Ascending aorta (tissue), 2 donors: Measurements from ENCODE around the gene IGDCC3. TPM values are rescaled to one million over a fixed set of nuclear protein-coding genes. Genes with fewer than 3 reads are reported as not detected.

Experiments
- DNase-seq, 2 donors: peaks; one replicate each; pipeline ENCODE4 v3.0.0-alpha.2; 2019; ENCODE audit warnings: low spot score in 2 of 2
- H3K27ac ChIP-seq, 2 donors: fragments of 200-600 bp; sonication (generic); one replicate each; pipeline ENCODE4 v1.5.1; 2016 to 2017; ENCODE audit warnings: mild to moderate bottlenecking in 1 of 2
- H3K27me3 ChIP-seq: fragments of 200-600 bp; sonication (generic); one replicate; pipeline ENCODE4 v1.5.1; 2017
- H3K36me3 ChIP-seq, 2 donors: fragments of 200-600 bp; sonication (generic); one replicate each; pipeline ENCODE4 v1.5.1; 2016
- H3K4me1 ChIP-seq, 2 donors: fragments of 200-600 bp; sonication (generic); one replicate each; pipeline ENCODE4 v1.5.1; 2016 to 2017; ENCODE audit warnings: mild to moderate bottlenecking in 1 of 2
- H3K4me3 ChIP-seq, 2 donors: fragments of 200-600 bp; sonication (generic); one replicate each; pipeline ENCODE4 v1.5.1; 2016 to 2017; ENCODE audit warnings: mild to moderate bottlenecking in 1 of 2
- H3K9me3 ChIP-seq, 2 donors: fragments of 200-600 bp; sonication (generic); one replicate each; pipeline ENCODE4 v1.5.1; 2016
- intact Hi-C: fragments of 100-400 bp; cut with DNase I; formaldehyde crosslinking; loops from one replicate; pipeline ENCODE4 v1.15.1; 2023
- total RNA-seq: library from RNA; depleted of rRNA; stranded (reverse); fragments of >200 nt; gene quantifications from one replicate; pipeline ENCODE4 v1.1.0, GENCODE V29; 2016
- TF ChIP-seq, protein P1 (sequence below), 3 experiments: fragments of 200-600 bp in 2 of 3; fragments of 450-650 bp in 1 of 3; sonication (generic) in 2 of 3; IDR thresholded peaks; one replicate each; pipeline ENCODE4 v1.5.1; 2016 to 2019; ENCODE audit warnings: antibody characterized with exemption in 3 of 3, mild to moderate bottlenecking in 1 of 3, moderate library complexity in 1 of 3

IGDCC3 gene
- total RNA-seq, 1 donor from 2014 or later: not detected

DNA sequence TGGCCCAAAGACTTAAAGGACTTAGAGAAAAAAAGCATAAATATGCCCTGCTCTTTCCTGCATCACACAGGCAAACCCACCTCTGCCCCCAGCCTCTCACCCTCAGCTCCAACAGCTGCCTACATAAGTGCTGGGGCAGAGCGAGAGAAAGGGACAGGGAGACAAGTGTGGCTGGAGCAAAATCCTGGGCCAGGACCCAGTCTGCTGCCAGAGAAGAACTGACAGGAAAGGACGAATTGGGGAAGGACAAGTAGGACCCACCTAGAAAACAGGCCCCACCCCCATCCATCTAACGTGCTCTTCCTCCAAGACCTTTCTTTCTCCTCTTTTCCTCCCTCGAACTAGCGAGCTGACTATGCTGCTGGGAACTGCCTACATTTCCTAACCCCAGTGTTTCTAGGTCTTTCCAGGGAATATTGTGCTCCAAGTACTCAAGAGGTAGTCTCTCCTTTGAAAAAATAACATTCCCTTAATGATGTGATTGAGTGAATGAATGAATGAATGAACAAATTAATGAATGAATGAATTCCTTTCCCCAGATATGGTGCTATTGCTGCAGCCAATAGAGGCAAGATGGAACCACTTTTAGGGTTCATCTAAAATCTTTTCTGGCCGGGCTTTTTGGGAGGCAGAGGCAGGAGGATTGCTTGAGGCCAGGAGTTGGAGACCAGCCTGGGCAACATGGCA, 26.5 kb upstream of the IGDCC3 start:
- no peaks in the 10 kb centered on the region for H3K4me1 ChIP-seq
- no peaks in the 10 kb centered on the region for H3K36me3 ChIP-seq
- no peaks in the 10 kb centered on the region for H3K27me3 ChIP-seq
- H3K9me3 ChIP-seq: no peaks in the 10 kb centered on the region
- H3K4me3 ChIP-seq: no peak overlapping the region
- intact Hi-C loops: no loop called here
- TF ChIP-seq, protein P1, sequence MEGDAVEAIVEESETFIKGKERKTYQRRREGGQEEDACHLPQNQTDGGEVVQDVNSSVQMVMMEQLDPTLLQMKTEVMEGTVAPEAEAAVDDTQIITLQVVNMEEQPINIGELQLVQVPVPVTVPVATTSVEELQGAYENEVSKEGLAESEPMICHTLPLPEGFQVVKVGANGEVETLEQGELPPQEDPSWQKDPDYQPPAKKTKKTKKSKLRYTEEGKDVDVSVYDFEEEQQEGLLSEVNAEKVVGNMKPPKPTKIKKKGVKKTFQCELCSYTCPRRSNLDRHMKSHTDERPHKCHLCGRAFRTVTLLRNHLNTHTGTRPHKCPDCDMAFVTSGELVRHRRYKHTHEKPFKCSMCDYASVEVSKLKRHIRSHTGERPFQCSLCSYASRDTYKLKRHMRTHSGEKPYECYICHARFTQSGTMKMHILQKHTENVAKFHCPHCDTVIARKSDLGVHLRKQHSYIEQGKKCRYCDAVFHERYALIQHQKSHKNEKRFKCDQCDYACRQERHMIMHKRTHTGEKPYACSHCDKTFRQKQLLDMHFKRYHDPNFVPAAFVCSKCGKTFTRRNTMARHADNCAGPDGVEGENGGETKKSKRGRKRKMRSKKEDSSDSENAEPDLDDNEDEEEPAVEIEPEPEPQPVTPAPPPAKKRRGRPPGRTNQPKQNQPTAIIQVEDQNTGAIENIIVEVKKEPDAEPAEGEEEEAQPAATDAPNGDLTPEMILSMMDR (IDR thresholded peaks at IDR 0.05): no peak
- H3K27ac ChIP-seq: no peak overlapping the region
- DNase-seq: no peak

DNA sequence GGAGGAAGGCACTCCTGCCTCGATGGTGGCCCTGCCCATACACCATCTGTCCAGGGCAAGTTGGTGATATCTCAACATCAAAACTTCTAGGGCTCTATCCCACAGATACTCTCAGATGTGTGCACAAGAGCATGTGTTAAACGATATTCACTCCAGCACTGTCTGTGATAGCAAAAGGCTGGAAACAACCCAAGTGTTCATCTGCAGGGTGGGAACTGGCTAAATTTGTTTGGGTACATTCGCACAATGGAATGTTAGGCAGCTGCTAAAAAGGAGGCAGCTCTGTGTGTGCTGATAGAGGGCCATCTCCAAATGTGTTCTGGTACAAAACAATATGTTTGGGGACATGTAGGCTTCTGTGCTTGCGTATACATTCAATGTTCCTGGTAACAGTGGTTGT, 25.2 kb upstream of the IGDCC3 start:
- TF ChIP-seq, protein P1 (IDR thresholded peaks at IDR 0.05): no peak
- intact Hi-C loops: no loop called here
- Histone ChIP-seq H3K27me3 (no peaks in the 10 kb centered on the region), H3K27ac (no peak overlapping the region), H3K4me1 (no peaks in the 10 kb centered on the region), H3K36me3 (no peaks in the 10 kb centered on the region), H3K9me3 (no peaks in the 10 kb centered on the region), H3K4me3 (no peak overlapping the region)
- no peak for DNase-seq

DNA sequence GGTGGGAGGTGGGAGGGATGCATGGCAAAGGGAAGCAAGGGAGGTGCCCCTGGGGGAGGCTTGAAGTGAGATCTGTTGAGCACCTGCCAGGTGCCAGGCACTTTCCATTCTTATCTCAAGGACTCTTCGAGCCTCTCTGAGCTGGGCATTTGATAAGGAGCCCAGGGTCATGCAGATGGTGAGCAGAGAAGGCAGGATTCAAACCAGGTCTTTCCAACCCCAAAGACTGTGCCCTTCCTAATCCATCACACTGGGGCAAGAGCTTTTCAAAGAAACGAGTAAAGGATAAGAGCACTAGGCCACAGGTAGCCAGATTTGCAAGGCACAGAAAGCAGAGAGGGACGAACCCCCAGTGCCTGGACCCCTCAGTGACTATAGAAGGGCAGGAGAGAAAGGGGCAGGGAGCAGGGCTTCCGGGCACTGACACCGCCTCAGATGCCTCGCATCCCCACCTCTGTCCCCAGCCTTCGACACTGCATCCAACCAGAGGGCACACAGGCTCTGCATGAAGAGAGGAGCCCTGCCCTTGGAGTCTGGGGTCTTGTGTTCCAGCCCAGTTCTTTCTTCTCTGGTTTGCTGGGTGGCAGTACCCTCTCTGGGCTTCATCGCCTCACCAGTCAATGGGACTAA, 23.9 kb upstream of the IGDCC3 start:
- Histone ChIP-seq H3K27ac (no peak overlapping the region), H3K27me3 (no peaks in the 10 kb centered on the region), H3K36me3 (no peaks in the 10 kb centered on the region), H3K4me3 (no peak overlapping the region), H3K4me1 (no peaks in the 10 kb centered on the region), H3K9me3 (no peaks in the 10 kb centered on the region)
- DNase-seq: no peak
- intact Hi-C loops: no loop called here
- TF ChIP-seq, protein P1 (IDR thresholded peaks at IDR 0.05): no peak

DNA sequence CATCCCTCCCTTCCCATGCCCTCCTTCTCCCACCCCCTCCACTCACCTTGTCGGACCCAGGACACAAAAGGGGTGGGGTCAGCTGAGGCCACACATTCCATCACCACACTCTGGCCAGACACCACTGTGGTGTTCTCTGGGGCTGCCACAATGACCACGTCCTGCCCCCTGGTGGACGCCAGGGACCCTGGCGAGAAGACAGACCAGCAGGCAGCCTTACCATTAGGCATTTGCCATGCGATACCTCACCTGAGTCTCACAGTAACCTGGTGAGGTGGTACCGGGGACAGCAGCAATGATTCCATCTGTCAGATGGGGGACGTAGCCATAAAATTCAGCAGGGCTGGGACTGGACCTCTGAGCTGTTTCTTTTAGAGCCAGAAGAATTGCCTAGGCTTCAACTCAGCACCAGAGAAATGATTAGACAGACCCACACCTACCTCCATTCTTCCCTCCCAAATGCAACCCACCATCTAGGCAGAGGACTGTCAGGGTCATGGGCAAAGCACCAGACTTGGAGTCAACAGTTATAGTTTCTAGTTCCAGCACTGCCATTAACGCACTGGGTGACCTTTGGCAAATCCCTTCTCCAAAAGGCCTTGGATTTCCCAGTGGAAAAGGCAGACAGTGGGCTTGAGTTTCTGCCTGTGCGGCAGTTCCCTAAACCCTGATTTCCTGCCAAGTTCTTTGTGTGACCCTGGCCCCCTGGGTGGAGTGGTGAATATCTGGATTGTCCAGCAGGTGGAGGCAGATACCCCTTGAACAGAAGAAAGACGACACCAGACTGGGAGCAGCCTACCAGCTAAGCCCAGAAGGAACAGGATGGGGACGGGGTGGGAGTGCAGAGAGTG, 23.2 kb upstream of the IGDCC3 start:
- Histone ChIP-seq H3K9me3 (no peaks in the 10 kb centered on the region), H3K4me3 (no peak overlapping the region), H3K27ac (no peak overlapping the region), H3K36me3 (no peaks in the 10 kb centered on the region), H3K27me3 (peaks cover 2% of the 10 kb centered on the region), H3K4me1 (no peaks in the 10 kb centered on the region)
- TF ChIP-seq, protein P1 (IDR thresholded peaks at IDR 0.05): peak in 2 of 3 experiments; percentile 4 to 51
- no peak for DNase-seq
- intact Hi-C loops: no loop called here

DNA sequence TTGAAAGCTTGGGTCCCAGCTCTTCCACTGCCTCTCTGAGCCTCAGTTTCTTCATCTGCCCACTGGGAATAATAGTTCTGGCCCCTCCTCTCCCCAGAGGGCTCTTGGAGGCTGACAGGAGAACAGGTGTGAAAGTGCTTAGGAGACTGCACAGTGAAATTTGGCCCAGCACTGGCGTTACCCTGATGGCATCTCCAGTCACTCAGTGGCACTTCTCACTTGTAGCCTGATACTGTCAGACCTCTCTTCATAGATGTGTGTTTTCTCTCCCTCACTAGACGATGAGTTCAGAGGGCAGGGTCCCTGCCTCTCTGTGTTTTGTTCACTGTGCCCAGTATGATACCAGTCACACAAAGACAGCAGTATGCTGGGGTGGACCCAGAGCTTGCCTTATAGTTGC, 22.2 kb upstream of the IGDCC3 start:
- Histone ChIP-seq H3K4me1 (no peaks in the 10 kb centered on the region), H3K9me3 (no peaks in the 10 kb centered on the region), H3K36me3 (no peaks in the 10 kb centered on the region), H3K4me3 (no peak overlapping the region), H3K27me3 (peaks cover 8% of the 10 kb centered on the region), H3K27ac (no peak overlapping the region)
- no peak for DNase-seq
- intact Hi-C loops: no loop called here
- TF ChIP-seq, protein P1 (IDR thresholded peaks at IDR 0.05): no peak
